GM21723 (cell line): ENCODE results near the gene DCAF8.

Experiments
- ATAC-seq: cut with Tn5 transposase; IDR thresholded peaks from one replicate; pipeline ENCODE4 v1.9.1; 2021; ENCODE audit warnings: mild to moderate bottlenecking, moderate library complexity; ENCODE audit not compliant: unreplicated experiment

DCAF8 gene

DNA sequence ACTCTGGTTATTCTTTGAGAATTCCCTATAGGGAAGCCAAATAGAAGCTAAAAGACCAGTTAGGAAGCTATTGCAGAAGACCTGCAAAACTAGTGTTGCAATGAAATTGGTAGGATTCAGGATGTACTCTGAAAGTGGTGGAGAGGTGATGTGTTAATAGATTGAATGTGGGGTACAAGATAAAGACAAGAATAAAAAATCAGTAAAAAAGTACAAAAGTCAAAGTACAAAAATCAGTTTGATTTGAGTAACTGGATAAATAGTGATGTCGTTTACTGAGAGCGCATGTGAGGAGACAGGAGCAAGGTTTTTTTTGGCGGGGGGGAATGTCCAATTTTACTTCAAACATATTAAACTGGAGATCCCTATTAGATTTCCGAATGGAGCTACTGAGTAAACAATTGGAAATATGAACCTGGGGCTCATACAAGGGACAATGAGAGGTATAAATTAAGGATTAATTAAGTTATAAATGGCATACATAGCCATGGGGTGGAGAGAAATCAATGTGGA lies 2.5 kb upstream of the DCAF8 start:
- no peak for ATAC-seq

DNA sequence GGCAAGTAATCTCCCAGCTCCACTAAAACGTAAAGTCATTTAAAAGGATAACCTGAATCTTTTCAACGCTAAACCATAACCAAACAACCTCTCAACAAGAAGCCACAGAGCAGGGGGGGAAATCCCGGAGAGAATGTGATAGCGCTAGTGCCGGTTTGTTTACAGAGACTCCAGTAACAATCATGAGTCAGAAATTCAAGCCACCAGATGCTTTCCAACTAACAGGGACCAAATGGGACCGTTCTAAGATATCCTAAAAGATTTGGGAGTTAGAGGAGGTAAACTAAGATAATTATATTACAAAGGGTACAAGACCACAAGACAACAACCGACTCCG lies 825 bp downstream of the DCAF8 start:
- ATAC-seq: peak; percentile 37

DNA sequence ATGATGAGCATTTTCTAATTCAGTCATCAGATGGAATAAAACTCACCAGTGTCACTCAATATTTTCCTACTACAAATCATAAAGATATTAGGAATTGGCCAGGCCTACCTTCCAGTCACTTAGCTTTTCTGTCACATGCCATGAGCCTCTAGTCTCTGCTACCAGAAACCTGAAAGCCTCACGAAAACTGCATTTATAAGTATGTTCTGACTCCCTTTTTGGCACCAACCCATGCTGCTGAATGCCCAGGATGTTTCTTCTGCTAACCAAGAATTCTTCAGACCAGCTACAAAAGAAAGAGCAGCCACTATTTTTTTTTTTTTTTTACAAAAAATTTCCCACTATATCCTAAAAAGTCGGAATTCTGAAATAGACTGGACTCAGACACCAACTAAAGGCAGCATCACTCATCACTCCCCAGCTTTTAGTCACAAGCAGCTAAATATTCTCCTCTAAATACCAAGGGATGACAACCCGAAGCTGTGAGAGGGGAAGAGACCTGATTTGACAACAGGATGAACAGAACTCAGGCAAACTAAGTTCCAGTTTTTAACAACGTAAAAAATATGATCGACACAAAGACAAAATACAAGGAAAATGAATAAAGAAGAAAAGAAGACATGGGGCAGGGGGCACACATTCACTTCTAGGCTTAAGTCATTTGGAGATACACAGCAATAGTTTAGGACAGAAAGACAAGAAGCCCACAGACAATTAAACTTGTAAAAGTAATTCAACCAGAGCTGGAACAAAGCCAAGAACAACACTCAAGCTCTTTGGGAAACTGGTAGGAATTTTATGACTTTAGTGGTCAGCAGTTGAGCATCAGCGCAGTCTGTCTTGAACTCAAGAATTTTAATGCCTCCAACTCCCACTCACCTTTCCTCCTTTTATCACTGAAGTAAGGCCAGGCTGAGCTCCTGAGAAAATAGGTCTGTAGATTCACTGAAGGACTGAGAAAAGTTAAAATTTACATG lies 1.7 kb downstream of the DCAF8 start:
- no peak for ATAC-seq

DNA sequence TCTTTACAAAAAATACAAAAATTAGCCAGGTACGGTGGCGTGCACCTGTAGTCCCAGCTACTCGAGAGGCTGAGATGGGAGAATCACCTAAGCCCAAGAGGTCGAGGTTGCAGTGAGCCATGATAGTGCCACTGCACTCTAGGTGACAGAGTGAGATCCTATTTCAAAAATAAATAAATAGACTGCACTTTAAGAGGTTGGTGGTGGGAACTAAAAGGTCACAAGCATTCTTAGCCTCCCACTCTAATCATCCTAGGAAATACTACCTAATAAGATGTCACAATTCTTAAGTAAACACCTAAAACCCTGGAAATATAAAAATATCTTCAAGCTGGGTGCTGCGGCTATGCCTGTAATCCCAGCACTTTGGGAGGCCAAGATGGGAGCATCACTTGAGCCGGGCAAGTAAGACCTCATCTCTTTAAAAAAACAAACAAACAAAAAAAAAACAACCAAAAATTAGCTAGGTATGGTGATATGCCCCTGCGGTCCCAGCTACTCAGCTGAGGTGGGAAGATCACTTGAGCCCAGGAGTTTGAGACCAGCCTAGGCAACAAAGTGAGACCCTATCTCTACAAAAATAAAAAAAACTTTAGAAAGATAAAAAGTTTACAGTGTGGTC lies 4.1 kb downstream of the DCAF8 start:
- ATAC-seq: no peak

DNA sequence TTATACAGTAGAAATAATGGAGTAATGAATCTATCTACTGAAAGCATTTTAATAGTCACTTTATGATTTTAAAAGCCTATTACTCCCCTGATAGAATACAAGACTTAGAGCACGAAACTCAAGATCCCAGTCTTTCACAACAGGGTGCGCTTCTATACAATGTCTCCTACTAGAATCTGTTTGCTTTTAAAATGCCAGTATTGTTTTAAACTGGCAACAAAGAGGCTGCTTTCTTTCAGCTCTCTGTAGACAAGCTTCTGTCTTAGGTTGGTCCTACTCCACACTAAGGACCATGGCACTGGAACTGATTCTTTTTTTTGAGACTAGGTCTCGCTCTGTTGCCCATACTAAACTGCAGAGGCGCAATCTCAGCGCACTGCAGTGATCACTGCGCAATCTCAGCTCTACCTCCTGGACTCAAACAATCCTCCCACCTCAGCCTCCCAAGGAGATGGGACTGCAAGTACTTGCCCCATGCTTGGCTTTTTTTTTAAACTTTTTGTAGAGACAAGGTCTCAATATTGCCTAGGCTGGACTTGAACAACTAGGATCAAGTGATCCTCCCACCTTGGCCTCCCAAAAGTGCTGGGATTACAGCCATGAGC lies 4.8 kb downstream of the DCAF8 start:
- ATAC-seq: no peak

DNA sequence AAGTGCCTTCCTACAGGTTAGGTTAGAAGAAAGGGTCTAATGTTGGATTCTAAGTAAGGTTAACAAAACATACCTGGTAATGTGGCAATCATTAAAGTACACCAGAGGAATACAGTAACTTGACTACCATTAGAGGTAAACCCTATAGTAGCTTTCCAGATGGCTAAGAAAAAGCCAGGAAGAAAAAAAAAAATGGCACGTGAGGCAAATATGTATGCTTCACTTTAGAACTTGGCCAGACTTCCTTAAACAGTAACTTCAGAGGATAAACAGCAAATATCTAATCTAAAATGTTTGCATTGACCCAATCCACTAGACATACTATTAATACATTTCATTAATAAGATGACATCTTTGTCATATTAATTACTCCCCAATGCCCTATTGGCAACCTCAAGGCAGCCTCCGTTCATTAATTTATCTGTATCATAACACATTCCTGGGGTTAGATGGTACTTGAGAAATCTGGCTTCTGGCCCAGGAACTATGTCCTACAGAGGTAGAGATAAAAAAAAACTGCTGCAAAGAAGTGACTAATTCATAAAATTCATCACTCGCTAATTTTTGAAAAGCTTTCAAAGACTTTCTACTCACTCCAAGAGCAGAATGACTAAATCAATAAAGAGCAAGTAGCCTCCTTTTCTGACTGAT lies 5.8 kb downstream of the DCAF8 start:
- no peak for ATAC-seq

DNA sequence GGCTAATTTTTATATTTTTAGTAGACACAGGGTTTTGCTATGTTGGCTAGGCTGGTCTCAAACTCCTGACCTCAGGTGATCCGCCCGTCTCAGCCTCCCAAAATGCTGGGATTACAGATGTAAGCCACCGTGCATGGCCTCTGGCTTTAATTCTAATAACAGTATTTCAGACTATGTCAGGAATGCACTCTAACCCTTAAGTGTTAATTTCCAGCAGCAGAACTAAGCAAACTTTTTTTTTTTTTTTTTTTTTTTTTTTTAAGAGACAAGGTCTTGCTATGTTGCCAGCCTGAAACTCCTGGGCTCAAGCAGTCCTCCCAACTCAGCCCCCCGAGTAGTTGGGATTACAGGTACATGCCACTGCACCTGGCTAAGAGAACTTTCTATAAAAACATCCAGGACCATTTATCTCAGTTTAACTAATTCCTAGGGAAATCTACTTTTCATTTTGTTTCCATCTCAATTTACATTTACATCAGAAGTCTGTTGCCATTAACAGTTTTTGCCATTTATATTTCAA lies 6.5 kb downstream of the DCAF8 start:
- no peak for ATAC-seq

DNA sequence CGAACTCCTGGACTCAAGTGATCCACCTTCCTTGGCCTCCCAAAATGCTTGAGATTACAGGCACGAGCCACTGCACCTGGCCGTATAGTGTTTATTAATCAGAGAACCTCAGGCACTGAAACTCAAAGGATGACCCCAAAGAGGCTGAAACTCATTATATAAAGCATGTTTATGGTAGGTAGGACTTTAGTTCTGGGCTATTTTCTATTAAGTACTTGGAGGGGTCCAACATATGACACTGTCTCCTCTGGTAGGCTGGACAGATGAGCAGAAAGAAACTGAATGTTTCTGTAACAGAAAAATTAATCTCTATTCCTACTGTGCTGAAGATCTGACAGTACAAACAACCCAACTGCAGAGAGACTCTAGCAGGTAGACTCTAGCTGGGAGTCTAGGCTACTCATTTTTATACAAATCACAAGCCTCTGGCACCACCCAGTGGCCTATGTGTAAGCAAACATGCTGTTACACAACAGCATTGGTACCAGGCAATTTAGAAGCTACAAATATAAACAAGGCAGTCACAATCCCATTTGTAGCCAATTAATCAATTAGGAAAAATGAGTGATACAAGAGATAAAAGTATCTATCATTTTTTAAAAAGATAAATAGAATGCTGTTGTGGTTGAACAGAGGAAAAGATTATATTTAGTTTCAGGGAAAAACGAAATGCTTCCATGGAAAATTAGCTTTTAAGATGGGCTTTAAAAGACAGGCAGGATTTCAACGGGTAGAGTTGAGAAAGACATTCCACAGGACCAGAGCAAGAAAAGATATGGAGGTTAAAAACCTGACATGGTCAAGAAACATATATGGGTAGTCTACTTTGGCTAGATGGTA lies 10.4 kb downstream of the DCAF8 start:
- no peak for ATAC-seq

DNA sequence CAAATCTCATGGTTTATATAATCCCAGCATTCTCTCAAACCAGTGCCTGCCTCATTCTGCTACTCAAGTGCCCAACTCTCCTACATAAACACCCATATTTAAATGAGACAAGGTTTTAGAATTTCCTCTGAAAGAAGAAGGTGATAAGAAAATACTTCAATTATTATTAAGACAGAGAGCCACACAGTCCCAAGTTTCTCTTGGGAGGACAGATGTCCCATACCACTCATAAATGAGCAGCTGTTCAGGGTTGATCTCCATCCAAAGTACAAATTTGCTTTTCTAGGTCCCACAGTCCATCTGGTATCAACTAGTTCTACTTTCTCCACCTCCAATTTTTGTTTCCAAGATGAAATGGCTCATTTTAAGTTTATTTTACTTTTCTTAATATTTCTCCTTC lies 11.3 kb downstream of the DCAF8 start:
- no peak for ATAC-seq

DNA sequence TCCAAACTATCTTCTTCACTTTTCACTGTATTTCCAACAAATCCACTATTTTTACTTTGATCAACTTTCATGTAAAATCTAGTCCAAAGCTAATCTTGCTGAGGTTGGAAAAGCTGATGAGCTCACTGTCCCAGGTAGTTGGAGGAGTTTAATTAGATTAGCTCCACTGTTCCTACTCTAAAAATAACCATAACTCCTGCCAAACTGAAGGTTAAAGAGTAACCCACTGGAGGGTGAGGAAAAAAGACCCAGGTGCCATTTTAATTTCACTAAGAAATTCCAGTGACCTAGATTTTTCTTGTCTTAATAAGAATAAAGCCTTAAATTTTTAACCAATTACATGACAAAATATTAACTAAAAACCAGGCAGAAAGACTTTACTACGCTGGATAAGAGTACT lies 15.3 kb downstream of the DCAF8 start:
- no peak for ATAC-seq

DNA sequence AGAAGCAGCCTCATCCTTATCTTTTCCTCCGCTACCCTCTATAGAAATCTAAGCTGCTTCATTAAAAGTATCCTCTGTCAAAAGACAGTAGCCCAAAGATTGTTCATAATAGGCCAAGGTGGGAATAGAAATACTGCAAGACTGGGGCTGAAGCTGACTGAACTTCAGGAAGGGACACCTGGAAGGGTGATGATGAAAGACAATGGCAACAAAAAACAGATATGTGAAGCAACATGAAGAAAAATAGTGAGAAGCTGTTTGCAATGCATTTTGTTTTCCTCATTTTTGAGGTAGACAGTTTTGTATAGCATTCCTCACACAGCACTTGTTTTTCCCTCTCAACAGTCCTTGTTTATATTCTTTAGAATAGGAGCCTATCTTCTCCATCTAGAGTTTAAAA lies 16.9 kb downstream of the DCAF8 start:
- no peak for ATAC-seq

DNA sequence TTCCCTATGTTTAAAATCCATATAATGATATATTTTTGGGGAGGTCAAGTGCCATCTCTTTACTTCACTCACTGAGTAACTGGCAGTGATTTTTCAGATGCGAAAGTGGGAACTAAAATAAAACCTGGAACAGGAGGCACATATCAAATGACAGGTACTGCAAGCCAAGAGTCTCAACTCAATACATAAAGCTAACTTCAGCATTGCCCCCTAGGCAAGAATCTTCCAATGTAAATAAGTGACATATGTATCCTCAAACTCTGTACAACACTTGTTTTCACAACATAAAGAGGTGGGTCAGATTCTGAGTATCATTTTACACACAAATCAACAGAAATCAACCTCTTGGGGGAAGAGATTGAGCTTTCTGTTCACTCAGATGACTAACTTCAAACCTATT lies 18.1 kb downstream of the DCAF8 start:
- no peak for ATAC-seq

DNA sequence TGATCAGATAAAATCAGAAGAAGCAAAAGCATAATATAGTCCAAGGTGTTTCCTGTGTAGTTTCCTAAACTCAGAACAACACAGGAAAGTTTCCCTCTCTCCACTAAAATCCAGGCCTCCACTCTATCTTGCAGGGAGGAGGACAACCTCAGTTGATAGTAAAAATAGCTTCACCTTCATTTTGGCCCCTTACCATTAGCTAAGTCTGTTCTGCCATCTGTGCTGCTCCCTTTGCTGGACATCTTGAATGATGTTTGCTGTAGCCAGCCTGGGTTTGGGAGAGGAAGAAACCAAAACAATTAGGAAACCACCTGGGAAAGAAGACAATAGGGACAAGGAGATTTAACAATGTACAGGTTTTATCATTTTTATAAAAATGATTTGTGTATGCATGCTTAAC lies 18.6 kb downstream of the DCAF8 start:
- no peak for ATAC-seq

DNA sequence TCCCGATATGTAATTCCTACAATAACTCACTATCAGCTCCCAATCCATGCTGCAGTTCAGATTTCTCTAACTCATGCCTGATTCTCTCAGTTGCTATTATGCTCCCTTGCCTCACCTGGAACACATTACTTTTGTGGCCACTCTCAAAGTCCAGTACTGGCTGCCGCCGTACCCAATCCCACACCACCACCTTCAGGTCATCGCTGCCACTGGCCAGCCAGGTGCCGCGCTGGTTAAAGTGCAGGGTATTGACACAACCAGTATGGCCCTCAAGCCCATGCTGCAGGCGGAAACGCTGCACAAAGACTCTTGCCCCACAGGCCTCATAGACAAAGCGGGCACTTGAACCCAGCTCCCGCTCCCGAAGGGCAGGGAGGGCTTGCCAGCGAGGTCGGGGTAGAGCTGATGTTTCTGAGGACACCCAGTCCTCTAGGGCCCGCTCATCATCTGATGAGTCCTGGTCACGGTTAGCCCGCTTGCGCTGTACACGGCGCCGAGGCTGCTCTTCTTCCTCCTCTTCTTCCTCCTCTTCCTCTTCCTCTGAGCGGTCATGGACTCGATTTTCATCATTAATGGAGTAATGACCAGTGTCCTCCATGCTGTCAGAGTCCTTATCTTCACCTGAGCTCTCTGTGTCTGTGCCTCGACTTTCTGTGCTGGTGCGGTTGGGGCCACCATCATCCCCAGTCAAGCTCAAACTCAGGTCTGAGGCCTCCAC lies 22.6 kb downstream of the DCAF8 start:
- ATAC-seq: no peak

DNA sequence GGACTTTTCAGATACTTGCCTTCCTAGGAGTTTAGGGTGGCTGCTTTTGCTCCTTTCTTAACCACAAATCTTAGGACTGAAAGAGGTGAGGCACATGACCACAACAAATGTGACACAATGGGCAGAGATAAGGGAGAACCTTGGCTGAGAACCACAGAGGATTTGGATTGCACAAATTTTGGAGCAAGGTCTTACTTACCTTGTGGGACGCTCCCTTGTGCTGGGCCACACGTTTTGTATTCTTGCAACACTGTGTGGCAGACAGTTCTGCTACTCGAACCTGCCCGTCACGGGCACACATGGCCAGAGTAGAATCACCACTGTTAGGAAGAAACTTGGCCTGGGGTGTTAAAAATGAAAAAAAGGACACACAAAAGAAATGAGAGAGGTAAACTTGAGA lies 23.9 kb downstream of the DCAF8 start:
- ATAC-seq: no peak

DNA sequence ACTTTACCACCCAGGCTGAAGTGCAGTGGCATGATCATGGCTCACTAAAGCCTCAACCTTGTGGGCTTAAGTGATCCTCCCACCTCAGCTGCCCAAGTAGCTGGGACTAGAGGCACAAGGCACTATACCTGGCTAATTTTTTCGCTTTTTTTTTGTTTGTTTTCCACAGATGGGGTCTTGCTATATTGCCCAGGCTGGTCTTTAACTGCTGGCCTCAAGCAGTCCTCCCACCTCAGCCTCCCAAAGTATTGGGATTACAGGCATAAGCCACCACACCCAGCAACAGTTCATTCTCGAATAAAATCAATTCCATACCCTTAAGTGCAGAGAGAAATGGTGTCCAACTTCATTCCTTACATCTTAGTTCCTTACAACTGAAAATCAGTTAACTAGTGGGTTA lies 24.8 kb downstream of the DCAF8 start:
- no peak for ATAC-seq

DNA sequence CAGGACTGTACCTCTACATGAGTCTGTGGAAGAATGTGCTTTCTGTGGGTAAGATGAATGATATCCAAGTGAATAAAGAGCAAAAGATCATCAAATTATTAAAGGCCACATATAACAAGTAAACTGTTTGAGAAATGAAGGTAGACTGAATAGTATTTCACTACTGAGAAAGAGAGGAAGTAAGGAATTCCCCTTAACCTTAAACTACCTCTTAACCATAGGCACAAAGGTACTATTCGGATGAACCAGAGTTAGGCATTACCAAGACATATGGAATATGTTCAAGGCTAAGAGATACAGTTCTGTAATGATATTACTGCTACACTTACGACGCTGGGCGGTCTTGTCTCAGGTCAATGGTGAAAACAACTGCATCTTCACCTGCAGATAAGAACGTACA lies 25.5 kb downstream of the DCAF8 start:
- ATAC-seq: no peak

DNA sequence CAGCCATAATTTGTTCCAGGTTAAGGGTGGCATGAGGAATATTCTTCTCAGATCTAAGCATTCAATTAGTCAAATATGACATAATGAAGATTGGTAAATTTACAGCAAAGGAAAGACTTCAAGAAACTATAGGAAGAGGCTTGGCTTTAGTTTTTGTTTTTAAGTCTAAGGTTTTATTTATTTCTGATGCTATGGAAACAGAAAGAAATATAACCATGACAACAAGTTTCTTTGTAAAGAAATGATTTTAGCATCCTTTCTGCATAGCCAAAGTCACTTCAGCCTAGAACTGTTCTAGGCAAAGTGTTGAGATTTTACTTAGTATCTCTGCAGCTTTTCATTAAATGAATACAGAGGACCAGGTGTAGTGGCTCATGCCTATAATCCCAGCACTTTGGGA lies 29.4 kb downstream of the DCAF8 start:
- ATAC-seq: no peak

DNA sequence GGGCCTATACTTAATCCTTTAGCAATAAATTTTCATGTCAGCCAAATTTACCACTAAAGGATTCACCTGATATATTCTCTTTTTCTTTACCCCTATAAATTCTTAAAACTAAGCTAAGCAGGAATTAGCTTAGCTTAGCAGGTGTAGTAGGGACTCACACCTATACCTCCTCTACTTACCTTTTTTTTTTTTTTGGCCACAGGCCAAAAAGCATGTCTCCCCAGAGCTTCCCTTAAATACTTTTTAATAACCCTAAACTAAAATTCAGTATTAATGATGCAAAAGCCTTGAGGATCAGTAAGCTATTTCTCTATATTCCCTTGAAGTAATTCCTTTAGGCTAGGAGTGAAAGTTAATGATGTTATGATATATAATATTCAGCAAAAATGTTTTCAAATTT lies 33.9 kb downstream of the DCAF8 start:
- no peak for ATAC-seq

DNA sequence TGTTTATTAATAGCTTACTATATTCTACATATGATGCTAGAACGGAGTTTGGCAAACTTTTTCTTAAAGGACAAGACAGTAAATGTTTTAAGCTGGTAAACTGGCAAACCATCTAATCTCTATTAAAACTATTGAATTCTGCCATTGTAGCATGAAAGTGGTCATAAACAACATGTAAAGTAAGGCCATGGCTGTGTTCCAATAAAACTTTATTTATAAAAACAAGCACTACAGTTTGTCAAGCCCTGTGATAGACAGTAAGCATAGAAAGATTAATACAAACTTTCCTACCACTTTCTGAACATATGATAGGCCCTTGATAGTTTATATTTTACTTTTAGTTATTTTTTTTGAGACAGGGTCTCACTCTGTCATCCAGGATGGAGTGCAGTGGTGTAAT lies 34.8 kb downstream of the DCAF8 start:
- ATAC-seq: no peak
